Measurements from ENCODE around the gene VPS8. TPM values are rescaled to one million over a fixed set of nuclear protein-coding genes. Genes with fewer than 3 reads are reported as not detected.

VPS8 gene
- total RNA-seq, 4 donors from 2014 or later: 23.7 to 61.8 (median 37.1) TPM

GRCh38 chr3:184848934-184849333 lies 37.0 kb downstream of the VPS8 start:
- intact Hi-C loops (cut with DNase I): no loop called here
- Histone ChIP-seq H3K4me1 (peaks cover 0 to 2% (median 0%) of the 10 kb centered on the region in 3 donors), H3K36me3 (peaks cover 0 to 44% (median 0%) of the 10 kb centered on the region in 3 donors), H3K4me3 (no peak overlapping the region), H3K27me3 (no peaks in the 10 kb centered on the region), H3K9me3 (no peaks in the 10 kb centered on the region), H3K27ac (no peak overlapping the region)
- no peak for DNase-seq
- TF ChIP-seq CTCF (IDR thresholded peaks at IDR 0.05): no peak
- TF ChIP-seq POLR2A (IDR thresholded peaks at IDR 0.05): no peak
- 80 to 88% methylated on average over 4 of the region's 4 CpGs for WGBS, 2 donors

GRCh38 chr3:184850201-184850600 lies 38.2 kb downstream of the VPS8 start:
- 76 to 92% methylated on average over 2 of the region's 2 CpGs for WGBS, 2 donors
- Histone ChIP-seq H3K27ac (no peak overlapping the region), H3K27me3 (no peaks in the 10 kb centered on the region), H3K9me3 (no peaks in the 10 kb centered on the region), H3K4me3 (no peak overlapping the region), H3K36me3 (peaks cover 4 to 56% (median 6%) of the 10 kb centered on the region in 3 donors), H3K4me1 (no peaks in the 10 kb centered on the region)
- no peak for TF ChIP-seq POLR2A (IDR thresholded peaks at IDR 0.05)
- no peak for TF ChIP-seq CTCF (IDR thresholded peaks at IDR 0.05)
- DNase-seq: no peak
- intact Hi-C loops (cut with DNase I): no loop called here

- Histone ChIP-seq H3K4me3 (no peak overlapping the region), H3K36me3 (peaks cover 4 to 99% (median 6%) of the 10 kb centered on the region in 3 donors), H3K9me3 (no peaks in the 10 kb centered on the region), H3K27me3 (no peaks in the 10 kb centered on the region), H3K4me1 (no peaks in the 10 kb centered on the region), H3K27ac (no peak overlapping the region)
- intact Hi-C loops (cut with DNase I): no loop called here
- DNase-seq: no peak
- TF ChIP-seq CTCF (IDR thresholded peaks at IDR 0.05): no peak
- TF ChIP-seq POLR2A (IDR thresholded peaks at IDR 0.05): no peak
- 97 to 100% methylated on average over 2 of the region's 2 CpGs for WGBS, 2 donors
Observed at GRCh38 chr3:184857099-184857498, 45.1 kb downstream of the VPS8 start.

- no peaks in the 10 kb centered on the region for H3K9me3 ChIP-seq
- H3K4me1 ChIP-seq: no peaks in the 10 kb centered on the region
- intact Hi-C loops (cut with DNase I): no loop called here
- DNase-seq: no peak
- no peaks in the 10 kb centered on the region for H3K27me3 ChIP-seq
- TF ChIP-seq CTCF (IDR thresholded peaks at IDR 0.05): no peak
- no peak for TF ChIP-seq POLR2A (IDR thresholded peaks at IDR 0.05)
- peaks cover 0 to 98% (median 0%) of the 10 kb centered on the region in 3 donors for H3K36me3 ChIP-seq
- H3K4me3 ChIP-seq: no peak overlapping the region
- H3K27ac ChIP-seq: no peak overlapping the region
Observed at GRCh38 chr3:184864000-184864399, 52.0 kb downstream of the VPS8 start.

GRCh38 chr3:184868477-184868876 lies 56.5 kb downstream of the VPS8 start:
- H3K4me3 ChIP-seq: no peak overlapping the region
- no peaks in the 10 kb centered on the region for H3K4me1 ChIP-seq
- intact Hi-C loops (cut with DNase I): no loop called here
- H3K9me3 ChIP-seq: no peaks in the 10 kb centered on the region
- no peak overlapping the region for H3K27ac ChIP-seq
- H3K36me3 ChIP-seq: peaks cover 0 to 99% (median 0%) of the 10 kb centered on the region in 3 donors
- WGBS, 2 donors: 78 to 94% methylated on average over 2 of the region's 2 CpGs
- no peaks in the 10 kb centered on the region for H3K27me3 ChIP-seq
- DNase-seq: no peak
- TF ChIP-seq CTCF (IDR thresholded peaks at IDR 0.05) (no peak), POLR2A (IDR thresholded peaks at IDR 0.05) (no peak)

Measured in esophagus squamous epithelium (tissue), 5 donors.